ENCODE results near the gene HLCS.
A peak's percentile ranks its signal among the peaks of the same experiment; 100 is the strongest.
"Not testable (repeated sequence)": the region's sequence is repeated elsewhere in the genome, so short reads cannot be mapped to it uniquely, and the experiment has no call there.

The HLCS gene

GRCh38 chr21:36966066-36966820, at the start of gene HLCS:
Gene HLCS, minus strand, starts transcription at chr21:36966669. Its CDS starts 31 bp downstream, at chr21:36966638.
- peak; percentile 24 to 61 for DNase-seq (ENCODE audit: low read depth in 2 of 2, low spot score in 1 of 2)

GRCh38 chr21:37009740-37010341, 43.4 kb upstream of the HLCS start:
- peak; percentile 40 to 59 for DNase-seq (ENCODE audit: low read depth in 2 of 2, low spot score in 1 of 2)

GRCh38 chr21:37008724-37009123, 42.3 kb upstream of the HLCS start:
- DNase-seq (ENCODE audit: low read depth in 2 of 2, low spot score in 1 of 2): no peak

GRCh38 chr21:37006486-37007291, 40.2 kb upstream of the HLCS start, which contains the start of gene RIPPLY3:
Gene RIPPLY3, plus strand, starts transcription at chr21:37006702. Its CDS starts 71 bp downstream, at chr21:37006773.
- DNase-seq (ENCODE audit: low read depth in 2 of 2, low spot score in 1 of 2): no peak

- no peak for DNase-seq (ENCODE audit: low read depth in 2 of 2, low spot score in 1 of 2)
These were observed 39.3 kb upstream of the HLCS start for GRCh38 chr21:37005548-37006485.

DNA sequence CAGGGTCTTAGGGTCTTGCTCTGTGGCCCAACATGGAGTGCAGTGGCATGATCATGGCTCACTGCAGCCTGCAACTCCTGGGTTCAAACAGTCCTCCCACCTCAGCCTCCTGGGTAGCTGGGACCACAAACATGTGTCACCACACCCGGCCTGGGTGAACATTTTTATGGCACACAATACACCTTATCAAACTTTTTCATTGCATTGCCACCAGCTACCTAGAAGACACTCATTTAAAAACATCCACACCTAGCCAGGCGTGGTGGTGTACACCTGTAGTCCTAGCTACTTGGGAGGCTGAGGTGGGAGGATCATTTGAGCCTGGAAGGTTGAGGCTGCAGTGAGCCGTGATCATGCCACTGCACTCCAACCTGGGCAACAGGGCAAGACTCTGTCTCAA, 37.4 kb upstream of the HLCS start:
- not testable (repeated sequence) for DNase-seq (ENCODE audit: low read depth in 2 of 2, low spot score in 1 of 2)

GRCh38 chr21:37002851-37003250, 36.4 kb upstream of the HLCS start:
- DNase-seq (ENCODE audit: low read depth in 2 of 2, low spot score in 1 of 2): not testable (repeated sequence)

DNA sequence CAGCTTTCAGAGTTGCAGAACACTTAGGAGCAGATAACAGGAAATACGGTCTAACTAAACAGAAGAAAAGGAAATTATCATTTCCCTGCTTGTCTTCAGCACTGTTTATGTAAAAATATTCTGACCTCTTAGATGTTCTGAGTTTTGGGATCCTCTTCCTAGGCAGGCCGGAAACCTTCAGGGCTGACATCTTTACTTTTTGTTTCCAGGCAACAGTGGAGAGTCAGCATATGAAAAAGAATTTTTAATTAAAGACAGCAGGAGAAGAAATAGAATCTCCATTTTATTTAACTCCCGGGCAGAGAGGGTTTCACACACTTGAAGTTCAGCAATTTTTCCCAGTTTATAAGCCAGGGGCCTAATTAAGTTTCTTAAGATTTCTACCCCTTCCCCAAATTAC, 35.0 kb upstream of the HLCS start:
- no peak for DNase-seq (ENCODE audit: low read depth in 2 of 2, low spot score in 1 of 2)

- DNase-seq (ENCODE audit: low read depth in 2 of 2, low spot score in 1 of 2): no peak
These were observed 33.9 kb upstream of the HLCS start for GRCh38 chr21:37000381-37000780.

GRCh38 chr21:36999131-36999898, 32.8 kb upstream of the HLCS start:
- DNase-seq (ENCODE audit: low read depth in 2 of 2, low spot score in 1 of 2): no peak

DNA sequence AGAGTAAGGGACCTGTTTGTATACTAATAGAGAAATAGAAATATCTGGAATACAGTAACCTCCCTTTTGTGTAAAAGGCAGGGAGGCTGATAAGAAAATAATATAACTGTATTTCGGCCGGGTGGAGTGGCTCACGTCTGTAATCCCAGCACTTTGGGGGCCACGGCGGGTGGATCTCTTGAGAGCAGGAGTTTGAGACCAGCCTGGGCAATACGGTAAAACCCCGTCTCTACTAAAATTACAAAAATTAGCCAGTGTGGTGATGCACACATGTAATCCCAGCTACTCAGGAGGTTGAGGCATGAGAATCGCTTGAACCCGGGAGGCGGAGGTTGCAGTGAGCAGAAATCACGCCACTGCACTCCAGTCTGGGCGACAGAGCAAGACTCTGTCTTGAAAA, 28.8 kb upstream of the HLCS start:
- DNase-seq (ENCODE audit: low read depth in 2 of 2, low spot score in 1 of 2): not testable (repeated sequence)

- DNase-seq (ENCODE audit: low read depth in 2 of 2, low spot score in 1 of 2): no peak
These were observed 28.2 kb upstream of the HLCS start for GRCh38 chr21:36994501-36995158.

- no peak for DNase-seq (ENCODE audit: low read depth in 2 of 2, low spot score in 1 of 2)
These were observed 26.2 kb upstream of the HLCS start for GRCh38 chr21:36992671-36993070.

DNA sequence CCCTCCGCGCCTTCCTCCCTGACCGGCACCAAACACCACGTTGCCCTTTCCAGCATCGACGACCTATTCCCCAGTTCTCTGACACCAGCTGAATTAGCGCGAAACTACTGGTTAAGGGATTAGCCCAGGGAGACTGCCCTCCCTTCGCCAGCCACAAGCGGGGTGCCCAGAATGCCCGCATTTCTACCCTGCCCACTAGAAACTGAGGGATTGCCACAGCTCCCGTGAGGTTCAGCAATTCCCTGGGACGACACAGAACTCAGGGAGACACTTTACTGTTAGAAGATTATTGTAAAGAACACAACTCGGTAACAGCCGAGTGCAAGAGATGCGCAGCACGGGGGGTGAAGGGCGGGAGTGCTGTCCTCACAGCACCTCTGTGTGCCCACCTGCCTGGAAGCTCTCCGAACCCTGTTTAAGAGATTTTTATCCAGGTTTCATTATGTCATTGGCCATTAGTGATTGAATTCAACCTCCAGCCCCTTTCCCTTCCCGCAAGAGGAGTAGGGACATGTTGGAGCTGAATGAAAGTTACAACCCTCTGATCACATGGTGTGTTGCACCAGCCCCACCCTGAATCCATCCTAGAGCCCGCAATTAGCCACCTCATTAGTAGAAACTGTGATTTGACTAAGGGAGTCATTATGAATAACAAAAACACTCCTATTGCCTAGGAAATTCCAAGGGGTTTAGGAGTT, 24.2 kb upstream of the HLCS start:
- no peak for DNase-seq (ENCODE audit: low read depth in 2 of 2, low spot score in 1 of 2)

GRCh38 chr21:36989699-36990507, 23.4 kb upstream of the HLCS start:
- DNase-seq (ENCODE audit: low read depth in 2 of 2, low spot score in 1 of 2): peak; percentile 53 to 78

GRCh38 chr21:36989199-36989698, 22.8 kb upstream of the HLCS start:
- not testable (repeated sequence) for DNase-seq (ENCODE audit: low read depth in 2 of 2, low spot score in 1 of 2)

- no peak for DNase-seq (ENCODE audit: low read depth in 2 of 2, low spot score in 1 of 2)
These were observed 22.1 kb upstream of the HLCS start for GRCh38 chr21:36988536-36988935.

DNA sequence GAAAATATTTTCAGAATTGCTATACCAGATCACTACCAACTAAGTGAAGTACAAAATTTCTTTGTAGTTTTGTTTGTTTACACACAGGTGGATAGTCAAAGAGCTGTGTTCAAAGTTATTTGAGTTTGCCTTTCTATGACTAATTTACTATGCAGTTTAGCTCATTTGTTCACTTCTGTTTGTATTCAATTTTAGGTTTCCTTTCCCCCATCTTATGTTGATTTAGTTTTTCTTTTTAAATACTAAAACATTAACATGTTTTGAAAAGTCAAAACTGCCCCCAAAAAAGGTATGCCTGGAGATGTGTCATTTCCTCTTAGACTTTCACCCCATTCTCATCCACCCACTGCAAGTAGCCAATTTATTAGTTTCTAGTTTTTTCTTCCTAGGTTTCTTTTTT, 21.4 kb upstream of the HLCS start:
- no peak for DNase-seq (ENCODE audit: low read depth in 2 of 2, low spot score in 1 of 2)

Data from stimulated activated CD8-positive, alpha-beta memory T cell treated with anti-CD3 and anti-CD28 coated beads, Interleukin-4, amount 100 ng/mL, for 4 hours (primary cell).